Testis (tissue), 2 donors: Measurements from ENCODE around the gene PPP1R1A.

Experiments
- POLR2A ChIP-seq: fragments of 450-650 bp; IDR thresholded peaks from one replicate; pipeline ENCODE4 v1.6.1; 2017; ENCODE audit warnings: antibody characterized with exemption, mild to moderate bottlenecking, moderate library complexity
- TF ChIP-seq, protein P1 (sequence below), 3 experiments: fragments of 450-650 bp in 2 of 3; fragments of 200-600 bp in 1 of 3; sonication (generic) in 1 of 3; IDR thresholded peaks; one replicate each; pipeline ENCODE4 v1.5.1; 2016 to 2019; ENCODE audit warnings: antibody characterized with exemption in 3 of 3, mild to moderate bottlenecking in 2 of 3, moderate library complexity in 1 of 3

GRCh38 chr12:54565986-54566544 is 22.4 kb downstream of the PPP1R1A start:
- TF ChIP-seq, protein P1, sequence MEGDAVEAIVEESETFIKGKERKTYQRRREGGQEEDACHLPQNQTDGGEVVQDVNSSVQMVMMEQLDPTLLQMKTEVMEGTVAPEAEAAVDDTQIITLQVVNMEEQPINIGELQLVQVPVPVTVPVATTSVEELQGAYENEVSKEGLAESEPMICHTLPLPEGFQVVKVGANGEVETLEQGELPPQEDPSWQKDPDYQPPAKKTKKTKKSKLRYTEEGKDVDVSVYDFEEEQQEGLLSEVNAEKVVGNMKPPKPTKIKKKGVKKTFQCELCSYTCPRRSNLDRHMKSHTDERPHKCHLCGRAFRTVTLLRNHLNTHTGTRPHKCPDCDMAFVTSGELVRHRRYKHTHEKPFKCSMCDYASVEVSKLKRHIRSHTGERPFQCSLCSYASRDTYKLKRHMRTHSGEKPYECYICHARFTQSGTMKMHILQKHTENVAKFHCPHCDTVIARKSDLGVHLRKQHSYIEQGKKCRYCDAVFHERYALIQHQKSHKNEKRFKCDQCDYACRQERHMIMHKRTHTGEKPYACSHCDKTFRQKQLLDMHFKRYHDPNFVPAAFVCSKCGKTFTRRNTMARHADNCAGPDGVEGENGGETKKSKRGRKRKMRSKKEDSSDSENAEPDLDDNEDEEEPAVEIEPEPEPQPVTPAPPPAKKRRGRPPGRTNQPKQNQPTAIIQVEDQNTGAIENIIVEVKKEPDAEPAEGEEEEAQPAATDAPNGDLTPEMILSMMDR (IDR thresholded peaks at IDR 0.05): no peak
- TF ChIP-seq POLR2A: no peak
